Activated naive CD4-positive, alpha-beta T cell treated with anti-CD3 and anti-CD28 coated beads for 36 hours (primary cell): ENCODE data around the gene OPCML. TPM values are rescaled to one million over a fixed set of nuclear protein-coding genes. Genes with fewer than 3 reads are reported as not detected.

Experiments used
- CTCF ChIA-PET: fragments of 350-600 bp; sonication (Branson Sonifier 250); formaldehyde crosslinking; loops from one replicate; lab custom pipeline; 2021; ENCODE audit warnings: antibody characterized with exemption; lab: Charles Lee
- DNase-seq: peaks from one replicate; pipeline ENCODE4 v3.0.0-alpha.2; 2020
- H3K27ac Mint-ChIP-seq: one replicate; pipeline ENCODE4 v1.8.0; 2021; ENCODE audit warnings: mild to moderate bottlenecking, mixed read lengths
- H3K27me3 Mint-ChIP-seq: one replicate; pipeline ENCODE4 v1.8.0; 2021; ENCODE audit warnings: low read depth, mixed read lengths
- H3K36me3 Mint-ChIP-seq: one replicate; pipeline ENCODE4 v1.8.0; 2021; ENCODE audit warnings: low read depth, mixed read lengths
- H3K4me1 Mint-ChIP-seq: one replicate; pipeline ENCODE4 v1.8.0; 2021; ENCODE audit warnings: low read depth, mixed read lengths
- H3K4me3 Mint-ChIP-seq: one replicate; pipeline ENCODE4 v1.8.0; 2021; ENCODE audit warnings: mild to moderate bottlenecking, moderate library complexity, mixed read lengths
- H3K9me3 Mint-ChIP-seq: one replicate; pipeline ENCODE4 v1.8.0; 2021; ENCODE audit warnings: mixed read lengths
- intact Hi-C: fragments of 100-400 bp; cut with micrococcal nuclease; formaldehyde crosslinking; loops from one replicate; pipeline ENCODE4 v1.15.1; 2023
- total RNA-seq, 2 experiments: library from RNA; stranded (reverse); gene quantifications; one replicate each; pipeline ENCODE4 v1.2.3, GENCODE V29; 2021

Gene OPCML
- total RNA-seq, 2 experiments from 2014 or later, result not detected

- intact Hi-C loops, result no loop called here
- CTCF ChIA-PET, result no interaction called here
- Mint-ChIP-seq H3K9me3 (no peaks in the 10 kb centered on the region), H3K36me3 (no peaks in the 10 kb centered on the region), H3K4me3 (no peak overlapping the region), H3K27ac (no peak overlapping the region), H3K4me1 (no peaks in the 10 kb centered on the region), H3K27me3 (no peaks in the 10 kb centered on the region)
- no peak for DNase-seq
These were observed 21.8 kb upstream of the OPCML start for GRCh38 chr11:133553885-133554740.

- H3K9me3 Mint-ChIP-seq, result no peaks in the 10 kb centered on the region
- intact Hi-C loops, result no loop called here
- no peaks in the 10 kb centered on the region for H3K4me1 Mint-ChIP-seq
- H3K27ac Mint-ChIP-seq, result no peak overlapping the region
- CTCF ChIA-PET, result no interaction called here
- no peaks in the 10 kb centered on the region for H3K27me3 Mint-ChIP-seq
- no peak overlapping the region for H3K4me3 Mint-ChIP-seq
- no peaks in the 10 kb centered on the region for H3K36me3 Mint-ChIP-seq
- no peak for DNase-seq
These were observed 20.6 kb upstream of the OPCML start for GRCh38 chr11:133552938-133553337.

- Mint-ChIP-seq H3K36me3 (no peaks in the 10 kb centered on the region), H3K27me3 (no peaks in the 10 kb centered on the region), H3K9me3 (no peaks in the 10 kb centered on the region), H3K4me1 (no peaks in the 10 kb centered on the region), H3K4me3 (no peak overlapping the region), H3K27ac (no peak overlapping the region)
- DNase-seq, result no peak
- intact Hi-C loops, result no loop called here
- CTCF ChIA-PET, result no interaction called here
These were observed 18.8 kb upstream of the OPCML start for GRCh38 chr11:133551064-133551463.

DNA sequence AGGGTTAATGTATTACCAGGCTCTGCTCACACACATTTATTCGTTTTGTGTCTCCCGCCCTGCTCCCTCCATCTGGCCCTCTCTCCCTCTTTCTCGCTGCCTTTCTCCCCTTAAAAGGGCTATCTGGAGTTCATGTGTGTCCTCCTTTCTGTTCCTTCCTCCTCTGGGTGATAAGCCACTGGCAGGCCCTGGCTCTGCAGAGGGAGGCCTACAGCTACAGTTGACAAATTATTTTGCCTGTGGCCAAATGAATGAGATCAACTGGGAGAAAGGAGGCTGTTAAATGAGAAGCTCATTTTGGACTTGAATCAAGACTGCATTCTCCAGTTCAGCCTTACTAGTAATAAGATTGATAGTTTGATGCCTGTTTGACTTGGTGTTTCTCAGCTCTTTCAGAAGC, 17.5 kb upstream of the OPCML start:
- Mint-ChIP-seq H3K36me3 (no peaks in the 10 kb centered on the region), H3K4me1 (no peaks in the 10 kb centered on the region), H3K27me3 (no peaks in the 10 kb centered on the region), H3K27ac (no peak overlapping the region), H3K9me3 (no peaks in the 10 kb centered on the region), H3K4me3 (no peak overlapping the region)
- intact Hi-C loops, result no loop called here
- DNase-seq, result no peak
- CTCF ChIA-PET, result no interaction called here

GRCh38 chr11:133548641-133549040, 16.3 kb upstream of the OPCML start:
- Mint-ChIP-seq H3K27me3 (no peaks in the 10 kb centered on the region), H3K4me3 (no peak overlapping the region), H3K4me1 (no peaks in the 10 kb centered on the region), H3K36me3 (no peaks in the 10 kb centered on the region), H3K9me3 (no peaks in the 10 kb centered on the region), H3K27ac (no peak overlapping the region)
- DNase-seq, result no peak
- CTCF ChIA-PET, result no interaction called here
- intact Hi-C loops, result no loop called here

DNA sequence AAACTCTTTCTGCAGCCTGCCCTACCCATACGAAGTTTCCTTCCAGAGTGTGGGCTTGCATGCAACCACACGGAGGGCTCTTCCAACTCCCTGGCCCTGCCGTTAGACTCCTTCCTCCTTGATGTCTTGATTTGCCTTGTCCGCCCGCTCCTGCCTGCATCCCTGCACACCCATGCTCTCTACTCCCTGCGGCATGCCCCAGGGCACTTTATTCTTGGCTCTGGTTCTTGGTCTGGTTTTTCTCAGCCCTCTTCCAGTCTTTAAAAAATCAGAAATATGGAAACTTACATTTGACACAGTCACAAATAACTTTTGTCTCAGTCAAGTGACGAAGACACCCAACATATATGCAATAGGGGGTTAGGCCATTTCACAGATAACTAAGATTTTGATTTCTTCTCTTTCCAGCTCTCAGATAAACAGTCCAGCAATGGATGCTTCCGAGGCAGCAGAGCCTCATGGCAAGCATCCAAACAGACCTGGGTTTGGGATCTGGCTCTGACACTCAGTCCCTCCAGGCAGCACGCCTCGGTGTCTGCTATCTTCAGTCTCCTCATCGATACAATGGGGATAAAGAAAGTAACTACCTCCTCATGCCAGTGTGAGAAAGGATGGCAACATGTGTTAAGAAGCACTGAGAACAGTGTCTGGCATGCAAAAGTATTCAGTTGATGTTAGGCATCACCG, 15.7 kb upstream of the OPCML start:
- H3K9me3 Mint-ChIP-seq, result no peaks in the 10 kb centered on the region
- H3K36me3 Mint-ChIP-seq, result no peaks in the 10 kb centered on the region
- H3K27ac Mint-ChIP-seq, result no peak overlapping the region
- DNase-seq, result no peak
- intact Hi-C loops, result no loop called here
- no peaks in the 10 kb centered on the region for H3K27me3 Mint-ChIP-seq
- no peak overlapping the region for H3K4me3 Mint-ChIP-seq
- no peaks in the 10 kb centered on the region for H3K4me1 Mint-ChIP-seq
- CTCF ChIA-PET, result no interaction called here

DNA sequence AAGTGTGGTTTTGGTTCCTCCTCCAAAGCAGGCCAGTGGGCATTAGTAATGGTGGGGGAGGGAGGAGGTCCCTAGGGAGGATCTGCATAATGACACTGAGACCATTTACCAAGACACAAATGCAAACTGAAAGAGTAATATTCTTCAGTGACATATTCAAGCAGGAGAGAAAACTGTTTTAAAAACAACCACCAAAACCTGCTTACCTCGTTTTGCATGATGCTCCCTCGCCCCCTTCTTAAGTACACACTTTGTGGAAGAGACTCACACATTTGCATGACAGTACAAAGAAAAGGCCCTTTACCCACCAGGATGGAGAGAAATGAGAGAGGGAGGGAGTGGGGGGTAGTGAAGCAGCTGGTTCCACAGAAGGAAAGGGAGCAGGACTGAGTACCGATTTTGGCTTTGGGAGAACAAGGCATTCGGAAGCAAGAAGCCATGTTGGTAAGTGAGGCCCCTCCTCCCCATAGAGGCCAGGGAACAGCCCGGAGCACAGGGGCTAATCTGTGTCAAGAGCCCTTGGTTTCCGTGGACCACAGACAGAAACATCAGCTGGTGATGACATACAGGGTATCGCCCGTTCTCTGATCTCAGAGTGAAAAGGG, 13.0 kb upstream of the OPCML start:
- H3K36me3 Mint-ChIP-seq, result no peaks in the 10 kb centered on the region
- no peak for DNase-seq
- intact Hi-C loops, result no loop called here
- no peaks in the 10 kb centered on the region for H3K4me1 Mint-ChIP-seq
- H3K4me3 Mint-ChIP-seq, result no peak overlapping the region
- no peaks in the 10 kb centered on the region for H3K9me3 Mint-ChIP-seq
- no peaks in the 10 kb centered on the region for H3K27me3 Mint-ChIP-seq
- CTCF ChIA-PET, result no interaction called here
- no peak overlapping the region for H3K27ac Mint-ChIP-seq

DNA sequence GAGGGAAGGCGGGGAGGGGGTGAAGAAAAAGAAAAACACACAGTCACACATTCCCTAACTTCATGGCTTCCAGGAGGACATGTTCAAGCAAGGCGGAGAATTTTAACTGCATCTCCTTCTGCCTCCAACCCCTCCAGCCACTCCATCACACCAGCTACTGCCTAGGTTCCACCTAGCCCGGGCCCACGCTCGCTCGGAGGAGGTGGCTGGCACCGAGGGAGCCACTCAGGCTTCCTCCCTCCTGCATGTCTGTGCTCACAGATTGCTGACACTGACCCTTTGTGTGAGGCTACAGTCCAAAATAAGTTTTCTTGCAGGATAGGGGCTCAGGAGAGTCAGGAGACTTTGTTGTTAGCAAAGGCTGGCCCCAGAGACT, 9.4 kb upstream of the OPCML start:
- Mint-ChIP-seq H3K9me3 (peaks cover 1% of the 10 kb centered on the region), H3K4me3 (no peak overlapping the region), H3K27me3 (no peaks in the 10 kb centered on the region), H3K4me1 (no peaks in the 10 kb centered on the region), H3K36me3 (no peaks in the 10 kb centered on the region), H3K27ac (no peak overlapping the region)
- no peak for DNase-seq
- CTCF ChIA-PET, result no interaction called here
- intact Hi-C loops, result no loop called here

- Mint-ChIP-seq H3K4me1 (no peaks in the 10 kb centered on the region), H3K9me3 (peaks cover 1% of the 10 kb centered on the region), H3K27ac (no peak overlapping the region), H3K36me3 (no peaks in the 10 kb centered on the region), H3K4me3 (no peak overlapping the region), H3K27me3 (no peaks in the 10 kb centered on the region)
- no peak for DNase-seq
- CTCF ChIA-PET, result no interaction called here
- intact Hi-C loops, result no loop called here
These were observed 8.9 kb upstream of the OPCML start for GRCh38 chr11:133541021-133541719.

DNA sequence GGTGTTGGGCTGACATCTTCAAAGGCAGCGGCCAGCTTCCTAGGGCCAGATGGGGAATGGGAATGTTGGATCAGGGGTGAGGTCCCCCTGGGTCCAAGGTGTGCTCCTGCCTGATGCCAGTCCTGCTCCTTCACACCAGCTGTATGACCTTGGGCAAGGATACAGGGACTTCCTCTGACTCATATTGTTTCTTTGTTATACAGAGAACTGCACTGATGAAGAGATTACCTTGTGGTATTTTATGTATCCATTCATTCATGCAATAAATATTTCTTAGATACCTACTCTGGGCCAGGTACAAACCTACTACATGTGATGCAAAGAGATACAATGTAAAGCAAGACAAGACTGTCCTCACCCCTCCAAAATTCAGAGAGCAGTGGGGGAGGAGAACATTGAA, 3.9 kb upstream of the OPCML start:
- CTCF ChIA-PET, result no interaction called here
- intact Hi-C loops, result no loop called here
- no peak overlapping the region for H3K27ac Mint-ChIP-seq
- H3K36me3 Mint-ChIP-seq, result no peaks in the 10 kb centered on the region
- no peaks in the 10 kb centered on the region for H3K4me1 Mint-ChIP-seq
- DNase-seq, result no peak
- no peak overlapping the region for H3K4me3 Mint-ChIP-seq
- H3K9me3 Mint-ChIP-seq, result peaks cover 1% of the 10 kb centered on the region
- peaks cover 15% of the 10 kb centered on the region for H3K27me3 Mint-ChIP-seq

GRCh38 chr11:133533205-133533604, 904 bp upstream of the OPCML start:
- Mint-ChIP-seq H3K9me3 (no peaks in the 10 kb centered on the region), H3K36me3 (no peaks in the 10 kb centered on the region), H3K4me3 (no peak overlapping the region), H3K4me1 (no peaks in the 10 kb centered on the region), H3K27me3 (peaks cover 43% of the 10 kb centered on the region), H3K27ac (no peak overlapping the region)
- CTCF ChIA-PET, result no interaction called here
- no peak for DNase-seq
- intact Hi-C loops, result no loop called here

GRCh38 chr11:133531458-133531857, 843 bp downstream of the OPCML start:
- no peak overlapping the region for H3K27ac Mint-ChIP-seq
- H3K27me3 Mint-ChIP-seq, result peaks cover 43% of the 10 kb centered on the region
- intact Hi-C loops, result no loop called here
- H3K9me3 Mint-ChIP-seq, result no peaks in the 10 kb centered on the region
- H3K36me3 Mint-ChIP-seq, result no peaks in the 10 kb centered on the region
- no peak for DNase-seq
- CTCF ChIA-PET, result no interaction called here
- no peak overlapping the region for H3K4me3 Mint-ChIP-seq
- H3K4me1 Mint-ChIP-seq, result no peaks in the 10 kb centered on the region
